SK-N-SH treated with all-trans-retinoic acid at 6 μM for 48 hours (cell line): ENCODE data around the gene LSM12.
A peak's percentile ranks its signal among the peaks of the same experiment; 100 is the strongest.
"Not testable (repeated sequence)": the region's sequence is repeated elsewhere in the genome, so short reads cannot be mapped to it uniquely, and the experiment has no call there.

Experiments used
- ATAC-seq: fragments of 200-7000 bp; cut with Tn5 transposase; 3 replicates; pipeline ENCODE4 v1.9.1; 2020; ENCODE audit warnings: mild to moderate bottlenecking, moderate library complexity
- ARNTL ChIP-seq: fragments of 450-650 bp; formaldehyde crosslinking; IDR thresholded peaks from 2 replicates; pipeline ENCODE4 v1.5.0; 2020; ENCODE audit warnings: low read depth, mild to moderate bottlenecking, moderate library complexity, borderline replicate concordance
- BACH2 ChIP-seq: fragments of 250-450 bp; sonication (Bioruptor Pico); IDR thresholded peaks from 2 replicates; pipeline ENCODE4 v1.9.0; 2021; ENCODE audit warnings: mild to moderate bottlenecking, borderline replicate concordance
- CSDC2 ChIP-seq: fragments of 250-450 bp; sonication (Bioruptor Pico); IDR thresholded peaks from 2 replicates; pipeline ENCODE4 v1.5.0; 2020; ENCODE audit warnings: mild to moderate bottlenecking, moderate library complexity
- ESRRG ChIP-seq: fragments of 250-450 bp; sonication (Bioruptor Pico); IDR thresholded peaks from 2 replicates; pipeline ENCODE4 v1.6.1; 2021; ENCODE audit warnings: mild to moderate bottlenecking
- GLIS3 ChIP-seq: fragments of 250-450 bp; sonication (Bioruptor Pico); IDR thresholded peaks from 2 replicates; pipeline ENCODE4 v1.5.0; 2020; ENCODE audit warnings: mild to moderate bottlenecking, moderate library complexity
- ISL1 ChIP-seq: fragments of 250-450 bp; sonication (Bioruptor Pico); IDR thresholded peaks from 2 replicates; pipeline ENCODE4 v2.1.2; 2022; ENCODE audit warnings: mild to moderate bottlenecking, moderate library complexity
- OSR1 ChIP-seq: fragments of 250-450 bp; sonication (Bioruptor Pico); IDR thresholded peaks from 2 replicates; pipeline ENCODE4 v1.8.0; 2022; ENCODE audit warnings: moderate library complexity, mild to moderate bottlenecking, inconsistent platforms
- POU6F1 ChIP-seq: fragments of 250-450 bp; sonication (Bioruptor Pico); IDR thresholded peaks from 2 replicates; pipeline ENCODE4 v1.8.0; 2021; ENCODE audit warnings: low read depth, mild to moderate bottlenecking, moderate library complexity, borderline replicate concordance
- PPARA ChIP-seq: fragments of 250-450 bp; sonication (Bioruptor Pico); IDR thresholded peaks from 2 replicates; pipeline ENCODE4 v1.5.0; 2020; ENCODE audit warnings: mild to moderate bottlenecking, borderline replicate concordance
- RARB ChIP-seq: fragments of 250-450 bp; sonication (Bioruptor Pico); IDR thresholded peaks from 2 replicates; pipeline ENCODE4 v1.8.0; 2021; ENCODE audit warnings: mild to moderate bottlenecking, moderate library complexity
- SNAI2 ChIP-seq: fragments of 250-450 bp; sonication (Bioruptor Pico); IDR thresholded peaks from 2 replicates; pipeline ENCODE4 v1.5.0; 2020; ENCODE audit warnings: mild to moderate bottlenecking, moderate library complexity
- TCF4 ChIP-seq: fragments of 250-450 bp; sonication (Bioruptor Pico); IDR thresholded peaks from 2 replicates; pipeline ENCODE4 v1.8.0; 2021; ENCODE audit warnings: mild to moderate bottlenecking, moderate library complexity, borderline replicate concordance
- TOX ChIP-seq: fragments of 250-450 bp; sonication (Bioruptor Pico); IDR thresholded peaks from 2 replicates; pipeline ENCODE4 v1.8.0; 2021; ENCODE audit warnings: mild to moderate bottlenecking, moderate library complexity, borderline replicate concordance
- ZC3H10 ChIP-seq: fragments of 250-450 bp; sonication (Bioruptor Pico); IDR thresholded peaks from 2 replicates; pipeline ENCODE4 v1.5.1; 2021; ENCODE audit warnings: mild to moderate bottlenecking, moderate library complexity
- ZFP3 ChIP-seq: fragments of 250-450 bp; sonication (Bioruptor Pico); IDR thresholded peaks from 2 replicates; pipeline ENCODE4 v1.5.0; 2020; ENCODE audit warnings: mild to moderate bottlenecking, moderate library complexity
- ZFP30 ChIP-seq: fragments of 450-650 bp; formaldehyde crosslinking; IDR thresholded peaks from 2 replicates; pipeline ENCODE4 v1.5.0; 2022; ENCODE audit warnings: mild to moderate bottlenecking, moderate library complexity
- ZNF565 ChIP-seq: fragments of 450-650 bp; formaldehyde crosslinking; conservative IDR thresholded peaks from 2 replicates; pipeline ENCODE4 v1.5.0; 2020; ENCODE audit warnings: low read depth, mild to moderate bottlenecking, moderate library complexity
- ZNF70 ChIP-seq: fragments of 450-650 bp; formaldehyde crosslinking; IDR thresholded peaks from 2 replicates; pipeline ENCODE4 v1.5.0; 2020; ENCODE audit warnings: mild to moderate bottlenecking, moderate library complexity
- ZNF8 ChIP-seq: fragments of 450-650 bp; formaldehyde crosslinking; IDR thresholded peaks from 2 replicates; pipeline ENCODE4 v1.5.0; 2020; ENCODE audit warnings: mild to moderate bottlenecking, moderate library complexity
- TF ChIP-seq, protein P1 (sequence below): fragments of 250-450 bp; sonication (Bioruptor Pico); IDR thresholded peaks from 2 replicates; pipeline ENCODE4 v1.5.1; 2020; ENCODE audit warnings: low read depth, mild to moderate bottlenecking, moderate library complexity
- TF ChIP-seq, protein P2 (sequence below): fragments of 250-450 bp; sonication (Bioruptor Pico); IDR thresholded peaks from 2 replicates; pipeline ENCODE4 v1.5.1; 2021; ENCODE audit warnings: mild to moderate bottlenecking, moderate library complexity
- TF ChIP-seq, protein P3 (sequence below): fragments of 250-450 bp; sonication (Bioruptor Pico); IDR thresholded peaks from 2 replicates; pipeline ENCODE4 v1.8.0; 2020; ENCODE audit warnings: mild to moderate bottlenecking, moderate library complexity, borderline replicate concordance

LSM12 gene

DNA sequence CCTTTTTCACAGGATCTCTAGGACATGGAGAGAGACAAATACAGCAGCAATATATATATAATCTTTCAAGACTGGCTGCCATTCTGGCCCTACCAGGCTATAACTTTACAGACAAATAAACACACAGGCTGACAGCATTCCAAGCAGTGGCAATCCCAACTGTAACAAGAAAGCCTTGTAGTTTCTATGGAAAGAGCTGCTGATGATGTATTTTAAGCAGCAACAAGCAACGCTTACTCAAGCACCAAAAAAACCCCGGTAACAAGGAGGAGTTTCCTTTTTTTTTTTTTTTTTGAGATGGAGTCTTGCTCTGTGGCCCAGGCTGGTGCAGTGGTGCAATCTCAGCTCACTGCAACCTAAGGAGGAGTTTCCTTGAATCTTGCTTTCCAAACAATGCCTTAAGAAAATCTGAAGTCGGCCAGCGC is 23.2 kb downstream of the LSM12 start:
- TF ChIP-seq ZNF8 (no peak), ARNTL (CRISPR knock-in tag) (no peak), POU6F1 (CRISPR knock-in tag) (no peak), ZC3H10 (CRISPR knock-in tag) (no peak), CSDC2 (CRISPR knock-in tag) (no peak), ZFP30 (no peak), ZNF565 (CRISPR knock-in tag) (no peak), BACH2 (CRISPR knock-in tag) (no peak), TCF4 (CRISPR knock-in tag) (no peak), GLIS3 (no peak), RARB (no peak), SNAI2 (CRISPR knock-in tag) (no peak), ZFP3 (no peak), OSR1 (CRISPR knock-in tag) (no peak)
- TF ChIP-seq, protein P1, sequence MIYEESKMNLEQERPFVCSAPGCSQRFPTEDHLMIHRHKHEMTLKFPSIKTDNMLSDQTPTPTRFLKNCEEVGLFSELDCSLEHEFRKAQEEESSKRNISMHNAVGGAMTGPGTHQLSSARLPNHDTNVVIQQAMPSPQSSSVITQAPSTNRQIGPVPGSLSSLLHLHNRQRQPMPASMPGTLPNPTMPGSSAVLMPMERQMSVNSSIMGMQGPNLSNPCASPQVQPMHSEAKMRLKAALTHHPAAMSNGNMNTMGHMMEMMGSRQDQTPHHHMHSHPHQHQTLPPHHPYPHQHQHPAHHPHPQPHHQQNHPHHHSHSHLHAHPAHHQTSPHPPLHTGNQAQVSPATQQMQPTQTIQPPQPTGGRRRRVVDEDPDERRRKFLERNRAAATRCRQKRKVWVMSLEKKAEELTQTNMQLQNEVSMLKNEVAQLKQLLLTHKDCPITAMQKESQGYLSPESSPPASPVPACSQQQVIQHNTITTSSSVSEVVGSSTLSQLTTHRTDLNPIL (CRISPR knock-in tag): no peak
- TF ChIP-seq, protein P2, sequence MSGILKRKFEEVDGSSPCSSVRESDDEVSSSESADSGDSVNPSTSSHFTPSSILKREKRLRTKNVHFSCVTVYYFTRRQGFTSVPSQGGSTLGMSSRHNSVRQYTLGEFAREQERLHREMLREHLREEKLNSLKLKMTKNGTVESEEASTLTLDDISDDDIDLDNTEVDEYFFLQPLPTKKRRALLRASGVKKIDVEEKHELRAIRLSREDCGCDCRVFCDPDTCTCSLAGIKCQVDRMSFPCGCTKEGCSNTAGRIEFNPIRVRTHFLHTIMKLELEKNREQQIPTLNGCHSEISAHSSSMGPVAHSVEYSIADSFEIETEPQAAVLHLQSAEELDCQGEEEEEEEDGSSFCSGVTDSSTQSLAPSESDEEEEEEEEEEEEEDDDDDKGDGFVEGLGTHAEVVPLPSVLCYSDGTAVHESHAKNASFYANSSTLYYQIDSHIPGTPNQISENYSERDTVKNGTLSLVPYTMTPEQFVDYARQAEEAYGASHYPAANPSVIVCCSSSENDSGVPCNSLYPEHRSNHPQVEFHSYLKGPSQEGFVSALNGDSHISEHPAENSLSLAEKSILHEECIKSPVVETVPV (CRISPR knock-in tag): no peak
- TF ChIP-seq, protein P3, sequence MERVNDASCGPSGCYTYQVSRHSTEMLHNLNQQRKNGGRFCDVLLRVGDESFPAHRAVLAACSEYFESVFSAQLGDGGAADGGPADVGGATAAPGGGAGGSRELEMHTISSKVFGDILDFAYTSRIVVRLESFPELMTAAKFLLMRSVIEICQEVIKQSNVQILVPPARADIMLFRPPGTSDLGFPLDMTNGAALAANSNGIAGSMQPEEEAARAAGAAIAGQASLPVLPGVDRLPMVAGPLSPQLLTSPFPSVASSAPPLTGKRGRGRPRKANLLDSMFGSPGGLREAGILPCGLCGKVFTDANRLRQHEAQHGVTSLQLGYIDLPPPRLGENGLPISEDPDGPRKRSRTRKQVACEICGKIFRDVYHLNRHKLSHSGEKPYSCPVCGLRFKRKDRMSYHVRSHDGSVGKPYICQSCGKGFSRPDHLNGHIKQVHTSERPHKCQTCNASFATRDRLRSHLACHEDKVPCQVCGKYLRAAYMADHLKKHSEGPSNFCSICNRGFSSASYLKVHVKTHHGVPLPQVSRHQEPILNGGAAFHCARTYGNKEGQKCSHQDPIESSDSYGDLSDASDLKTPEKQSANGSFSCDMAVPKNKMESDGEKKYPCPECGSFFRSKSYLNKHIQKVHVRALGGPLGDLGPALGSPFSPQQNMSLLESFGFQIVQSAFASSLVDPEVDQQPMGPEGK: no peak
- TF ChIP-seq, all 23 proteins: peak for 0
- no peak for ATAC-seq

DNA sequence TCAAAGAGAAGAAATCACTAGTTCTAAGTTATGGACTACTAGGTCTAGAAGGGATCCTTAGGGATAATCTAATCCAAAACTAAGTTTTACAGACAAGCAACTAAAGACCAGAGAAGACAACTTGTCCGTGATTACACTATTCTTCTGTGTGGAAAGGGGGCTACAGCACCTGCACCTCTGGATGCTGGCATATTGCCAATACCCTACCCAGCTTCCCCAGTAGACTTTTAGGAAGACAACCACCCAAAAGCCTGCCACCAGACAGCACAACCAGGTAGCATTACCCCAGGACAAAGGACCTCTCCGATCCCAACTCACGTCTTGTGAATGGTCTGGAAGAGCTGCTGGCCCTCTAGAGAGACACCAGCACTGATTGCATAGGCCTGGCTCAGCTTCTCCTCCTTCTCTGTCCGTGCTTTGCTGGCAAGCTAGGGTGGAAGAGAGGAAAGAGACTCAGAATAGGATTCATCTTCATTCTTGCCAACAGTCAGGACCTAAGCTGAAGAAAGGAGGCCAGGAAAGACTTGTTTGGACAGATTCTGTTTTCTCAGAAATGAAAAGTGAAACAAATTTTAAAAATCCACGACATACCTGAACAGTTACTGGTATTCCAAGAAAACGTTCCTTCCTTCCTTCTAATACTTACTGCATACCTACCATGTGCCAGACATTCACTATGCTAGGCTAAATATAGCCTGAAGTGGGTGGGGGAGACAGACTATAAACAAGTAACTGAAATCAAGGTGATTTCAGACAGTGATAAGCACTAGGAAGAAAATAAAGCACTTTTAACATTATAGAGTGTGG is 26.4 kb downstream of the LSM12 start:
- ATAC-seq: no peak
- TF ChIP-seq ZNF565 (CRISPR knock-in tag) (no peak), ZC3H10 (CRISPR knock-in tag) (no peak), TCF4 (CRISPR knock-in tag) (no peak), ZFP30 (no peak), PPARA (CRISPR knock-in tag) (no peak), ZNF70 (CRISPR knock-in tag) (no peak), TOX (CRISPR knock-in tag) (no peak), GLIS3 (no peak), ZFP3 (no peak), SNAI2 (CRISPR knock-in tag) (no peak)

DNA sequence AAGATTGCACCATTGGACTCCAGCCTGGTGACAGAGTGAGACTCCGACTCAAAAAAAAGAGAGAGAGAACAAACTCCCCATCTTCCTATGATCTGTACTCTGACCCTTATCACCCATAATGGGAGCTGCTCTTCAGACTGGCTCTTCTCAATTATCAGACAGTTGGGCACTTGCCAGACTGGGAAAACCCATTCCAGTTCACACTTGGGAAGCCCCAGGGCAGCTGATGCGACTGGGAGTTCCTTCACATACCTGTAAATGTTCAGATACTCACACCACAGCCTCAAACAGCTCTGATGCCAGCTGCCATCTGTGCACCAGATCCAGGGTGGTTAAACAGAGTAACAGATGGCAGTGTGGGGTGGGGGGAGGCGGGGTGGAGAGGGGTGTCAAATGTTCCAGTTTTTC is 27.9 kb downstream of the LSM12 start:
- ATAC-seq: no peak
- TF ChIP-seq ESRRG (CRISPR knock-in tag): no peak
- TF ChIP-seq ARNTL (CRISPR knock-in tag): no peak
- TF ChIP-seq TCF4 (CRISPR knock-in tag): peak; percentile 34; the same call in 1 of the 2 replicates

DNA sequence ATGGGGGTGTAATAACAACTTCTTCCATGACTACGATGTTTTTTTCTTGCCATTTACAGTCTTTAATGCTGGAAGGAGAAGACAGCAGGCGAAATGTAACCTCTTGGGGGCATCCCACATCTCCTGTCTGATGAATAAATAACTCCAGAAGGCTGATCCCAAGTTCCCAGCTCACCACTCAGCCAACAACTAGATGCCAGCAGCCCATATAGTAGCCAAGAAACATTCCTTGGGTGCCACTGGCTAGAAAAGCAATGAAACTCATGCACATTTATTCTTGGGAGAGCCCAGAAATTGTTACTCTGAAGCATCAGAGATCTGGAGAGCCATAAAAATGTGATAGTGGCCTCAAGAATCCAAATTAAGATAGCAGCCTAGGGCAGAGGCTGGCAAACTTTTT is 29.0 kb downstream of the LSM12 start:
- no peak for ATAC-seq
- TF ChIP-seq RARB (no peak), SNAI2 (CRISPR knock-in tag) (no peak), BACH2 (CRISPR knock-in tag) (no peak), ISL1 (CRISPR knock-in tag) (no peak), ZNF8 (no peak), POU6F1 (CRISPR knock-in tag) (no peak), ZC3H10 (CRISPR knock-in tag) (no peak), ZFP3 (no peak), GLIS3 (no peak), OSR1 (CRISPR knock-in tag) (no peak)
- TF ChIP-seq, all 23 proteins: peak for 0

GRCh38 chr17:44034688-44035087 is 31.8 kb downstream of the LSM12 start:
- ATAC-seq: not testable (repeated sequence)
